ENCODE measurements around the gene MAPK8IP2.

- no peak for TF ChIP-seq CTCF (IDR thresholded peaks at IDR 0.05 in 8 of 11, conservative IDR thresholded peaks at IDR 0.05 in 3 of 11)
- peak in 1 of 3 donors; percentile 42 for TF ChIP-seq POLR2AphosphoS5 (IDR thresholded peaks at IDR 0.05)
Measured at GRCh38 chr22:50576806-50577696, 23.5 kb upstream of the MAPK8IP2 start.

Measured in spleen (tissue), 7 donors.